Lung (tissue), 5 donors: ENCODE results near the gene TNFRSF1A. TPM values are rescaled to one million over a fixed set of nuclear protein-coding genes. Genes with fewer than 3 reads are reported as not detected.

Experiments
- polyA plus RNA-seq, 2 donors: library from polyadenylated mRNA; stranded (reverse); fragments of 200-250 nt; gene quantifications; one replicate each; pipeline ENCODE4 v1.2.1, GENCODE V29; 2013
- small RNA-seq: library from RNA; depleted of rRNA; stranded (forward); fragments of <200 nt; gene quantifications from one replicate; pipeline ENCODE3, GENCODE V24; 2014; ENCODE audit warnings: low replicate concordance
- total RNA-seq, 2 donors: library from RNA; depleted of rRNA in 1 of 2; stranded (reverse); fragments of >200 nt in 1 of 2; gene quantifications; one replicate each; pipeline ENCODE4 v1.2.1, GENCODE V29; 2014 to 2021
- donor health status: Bipolar disorder and iron deficiency.
- donor health status: healthy.
- donor health status: DM: yes; HTN: yes; CAD: no.

The TNFRSF1A gene
- total and polyA plus RNA-seq, 4 donors: 81.6 to 184 (median 178) TPM

Small RNA genes lying within 50 kb of the gene (small RNA-seq; reads per million reads assigned to genes)
- gene RN7SL391P: not detected

Other genes starting within 250 kb of the TNFRSF1A start
- gene VWF, start 217.4 kb downstream of the TNFRSF1A start, total RNA-seq: 100 to 1,000 TPM; 272 to 285 TPM
- gene VWF, start 217.4 kb downstream of the TNFRSF1A start, polyA plus RNA-seq: 100 to 1,000 TPM in 1 of 2 donors, 10 to 100 TPM in 1; 65.6 to 226 TPM
- 100 to 1,000 TPM; 240 to 406 TPM for gene CD9, start 141.7 kb downstream of the TNFRSF1A start, total RNA-seq
- 100 to 1,000 TPM; 352 to 425 TPM for gene CD9, start 141.7 kb downstream of the TNFRSF1A start, polyA plus RNA-seq
- 1 to 10 TPM; 1.6 to 2.9 TPM for gene PLEKHG6, start 31.4 kb downstream of the TNFRSF1A start, total RNA-seq
- gene PLEKHG6, start 31.4 kb downstream of the TNFRSF1A start, polyA plus RNA-seq: 1 to 10 TPM in 1 of 2 donors, under 1 TPM in 1; 0.74 to 2.9 TPM
- gene SCNN1A, start 33.5 kb upstream of the TNFRSF1A start, total RNA-seq: 100 to 1,000 TPM; 122 to 312 TPM
- 100 to 1,000 TPM in 1 of 2 donors, 10 to 100 TPM in 1; 86.6 to 129 TPM for gene SCNN1A, start 33.5 kb upstream of the TNFRSF1A start, polyA plus RNA-seq
- gene LTBR, start 42.1 kb upstream of the TNFRSF1A start, total RNA-seq: 100 to 1,000 TPM in 1 of 2 donors, 10 to 100 TPM in 1; 52.6 to 134 TPM
- gene LTBR, start 42.1 kb upstream of the TNFRSF1A start, polyA plus RNA-seq: 100 to 1,000 TPM; 111 to 134 TPM
- 1 to 10 TPM; 1.9 to 2.0 TPM for gene CD27, start 102.9 kb upstream of the TNFRSF1A start, total RNA-seq
- gene CD27, start 102.9 kb upstream of the TNFRSF1A start, polyA plus RNA-seq: 1 to 10 TPM; 1.5 to 3.1 TPM
- 10 to 100 TPM; 27.4 to 28.2 TPM for gene TAPBPL, start 110.0 kb upstream of the TNFRSF1A start, total RNA-seq
- gene TAPBPL, start 110.0 kb upstream of the TNFRSF1A start, polyA plus RNA-seq: 10 to 100 TPM; 11.2 to 26.8 TPM
- 10 to 100 TPM in 1 of 2 donors, 1 to 10 TPM in 1; 7.5 to 14.1 TPM for gene VAMP1, start 128.6 kb upstream of the TNFRSF1A start, total RNA-seq
- 1 to 10 TPM; 4.7 to 5.1 TPM for gene VAMP1, start 128.6 kb upstream of the TNFRSF1A start, polyA plus RNA-seq
- 100 to 1,000 TPM in 1 of 2 donors, 10 to 100 TPM in 1; 34.5 to 123 TPM for gene MRPL51, start 151.2 kb upstream of the TNFRSF1A start, total RNA-seq
- 100 to 1,000 TPM in 1 of 2 donors, 10 to 100 TPM in 1; 80.4 to 103 TPM for gene MRPL51, start 151.2 kb upstream of the TNFRSF1A start, polyA plus RNA-seq
- 10 to 100 TPM; 19.8 to 30.7 TPM for gene NCAPD2, start 152.0 kb upstream of the TNFRSF1A start, total RNA-seq
- 10 to 100 TPM in 1 of 2 donors, 1 to 10 TPM in 1; 5.8 to 11.8 TPM for gene NCAPD2, start 152.0 kb upstream of the TNFRSF1A start, polyA plus RNA-seq
- 1,000 to 10,000 TPM in 1 of 2 donors, 100 to 1,000 TPM in 1; 843 to 1,983 TPM for gene GAPDH, start 192.4 kb upstream of the TNFRSF1A start, total RNA-seq
- 1,000 to 10,000 TPM; 1,405 to 3,540 TPM for gene GAPDH, start 192.4 kb upstream of the TNFRSF1A start, polyA plus RNA-seq
- 10 to 100 TPM; 10.0 to 25.1 TPM for gene IFFO1, start 214.0 kb upstream of the TNFRSF1A start, total RNA-seq
- gene IFFO1, start 214.0 kb upstream of the TNFRSF1A start, polyA plus RNA-seq: 10 to 100 TPM; 24.4 to 26.7 TPM
- 10 to 100 TPM in 1 of 2 donors, 1 to 10 TPM in 1; 7.9 to 36.0 TPM for gene NOP2, start 226.2 kb upstream of the TNFRSF1A start, total RNA-seq
- gene NOP2, start 226.2 kb upstream of the TNFRSF1A start, polyA plus RNA-seq: 10 to 100 TPM; 30.7 to 37.6 TPM